GM18498 (cell line): ENCODE results near the gene APOBEC3A.
"Not testable (repeated sequence)": the region's sequence is repeated elsewhere in the genome, so short reads cannot be mapped to it uniquely, and the experiment has no call there.

Experiments
- ATAC-seq: cut with Tn5 transposase; IDR thresholded peaks from one replicate; pipeline ENCODE4 v1.9.1; 2021; ENCODE audit warnings: mild to moderate bottlenecking, moderate library complexity; ENCODE audit not compliant: unreplicated experiment

APOBEC3A gene

GRCh38 chr22:38942702-38943101, 14.7 kb upstream of the APOBEC3A start:
- ATAC-seq: no peak

- ATAC-seq: no peak
These were observed 14.2 kb upstream of the APOBEC3A start for GRCh38 chr22:38943201-38943600.

GRCh38 chr22:38943882-38944281, 13.5 kb upstream of the APOBEC3A start:
- no peak for ATAC-seq

GRCh38 chr22:38944653-38945052, 12.8 kb upstream of the APOBEC3A start:
- no peak for ATAC-seq

GRCh38 chr22:38945706-38946338, 11.6 kb upstream of the APOBEC3A start:
- not testable (repeated sequence) for ATAC-seq

- no peak for ATAC-seq
These were observed 10.6 kb upstream of the APOBEC3A start for GRCh38 chr22:38946771-38947170.

- ATAC-seq: no peak
These were observed 9.9 kb upstream of the APOBEC3A start for GRCh38 chr22:38947321-38948140.

- no peak for ATAC-seq
These were observed 9.0 kb upstream of the APOBEC3A start for GRCh38 chr22:38948181-38948940.

- no peak for ATAC-seq
These were observed 7.5 kb upstream of the APOBEC3A start for GRCh38 chr22:38949889-38950405.

- no peak for ATAC-seq
These were observed 6.7 kb upstream of the APOBEC3A start for GRCh38 chr22:38950527-38951295.

GRCh38 chr22:38951734-38952133, 5.7 kb upstream of the APOBEC3A start:
- ATAC-seq: no peak

- no peak for ATAC-seq
These were observed 5.0 kb upstream of the APOBEC3A start for GRCh38 chr22:38952281-38952993.

- ATAC-seq: no peak
These were observed 4.3 kb upstream of the APOBEC3A start for GRCh38 chr22:38953091-38953490.

GRCh38 chr22:38953577-38954413, 3.6 kb upstream of the APOBEC3A start:
- peak; percentile 85 for ATAC-seq

- ATAC-seq: no peak
These were observed 2.9 kb upstream of the APOBEC3A start for GRCh38 chr22:38954414-38955043.

- ATAC-seq: no peak
These were observed 2.0 kb upstream of the APOBEC3A start for GRCh38 chr22:38955250-38955905.

- no peak for ATAC-seq
These were observed 1.5 kb upstream of the APOBEC3A start for GRCh38 chr22:38955926-38956325.

- ATAC-seq: no peak
These were observed 858 bp upstream of the APOBEC3A start for GRCh38 chr22:38956551-38956950.
